HG02678 (cell line): ENCODE measurements around the gene SDR9C7.
"Not testable (repeated sequence)": the region's sequence is repeated elsewhere in the genome, so short reads cannot be mapped to it uniquely, and the experiment has no call there.

Source experiments
- ATAC-seq: cut with Tn5 transposase; IDR thresholded peaks from one replicate; pipeline ENCODE4 v1.9.1; 2021; ENCODE audit warnings: mild to moderate bottlenecking, moderate library complexity; ENCODE audit not compliant: unreplicated experiment

SDR9C7 gene

GRCh38 chr12:56879240-56880124, 54.7 kb downstream of the SDR9C7 start:
- not testable (repeated sequence) for ATAC-seq

- no peak for ATAC-seq
Observed at GRCh38 chr12:56878010-56878339, 56.2 kb downstream of the SDR9C7 start.

GRCh38 chr12:56877195-56878009, 56.8 kb downstream of the SDR9C7 start:
- no peak for ATAC-seq

- no peak for ATAC-seq
Observed at GRCh38 chr12:56874821-56875220, 59.4 kb downstream of the SDR9C7 start.

- no peak for ATAC-seq
Observed at GRCh38 chr12:56873382-56873781, 60.8 kb downstream of the SDR9C7 start.
